NT2/D1 (cell line): ENCODE results near the gene ZDHHC4.
"Not testable (repeated sequence)": the region's sequence is repeated elsewhere in the genome, so short reads cannot be mapped to it uniquely, and the experiment has no call there.

Source experiments
- DNase-seq: peaks from one replicate; pipeline ENCODE4 v3.0.0-alpha.2; 2011; ENCODE audit warnings: low read depth, low spot score
- H3K27me3 ChIP-seq: 2 replicates; pipeline ENCODE4 v1.6.0; 2011; ENCODE audit warnings: mild to moderate bottlenecking; ENCODE audit not compliant: insufficient read length, insufficient read depth
- H3K36me3 ChIP-seq: 2 replicates; pipeline ENCODE4 v1.6.1; 2011; ENCODE audit warnings: mild to moderate bottlenecking, low read length, mixed read lengths; ENCODE audit not compliant: insufficient read depth, insufficient read length
- H3K4me1 ChIP-seq: 2 replicates; pipeline ENCODE4 v1.5.1; 2011; ENCODE audit not compliant: insufficient read depth, insufficient read length
- H3K4me3 ChIP-seq: 2 replicates; pipeline ENCODE4 v1.5.1; 2011; ENCODE audit warnings: low read depth; ENCODE audit not compliant: insufficient read length
- H3K9ac ChIP-seq: 2 replicates; pipeline ENCODE4 v1.6.0; 2011; ENCODE audit warnings: low read depth; ENCODE audit not compliant: insufficient read length
- H3K9me3 ChIP-seq: 2 replicates; pipeline ENCODE4 v1.5.1; 2011; ENCODE audit warnings: mild to moderate bottlenecking, low read length; ENCODE audit not compliant: insufficient read depth
- SUZ12 ChIP-seq: IDR thresholded peaks from 2 replicates; pipeline ENCODE4 v1.6.1; 2011; ENCODE audit not compliant: insufficient read length, insufficient read depth; ENCODE audit errors: extremely low read depth
- YY1 ChIP-seq: IDR thresholded peaks from 2 replicates; pipeline ENCODE4 v1.6.1; 2011; ENCODE audit not compliant: insufficient read length, insufficient read depth
- ZNF274 ChIP-seq: IDR thresholded peaks from 2 replicates; pipeline ENCODE4 v1.6.1; 2011; ENCODE audit warnings: mild to moderate bottlenecking, low read depth, low read length

The ZDHHC4 gene

GRCh38 chr7:6634021-6634420 lies 56.8 kb downstream of the ZDHHC4 start:
- peaks cover 10% of the 10 kb centered on the region for H3K4me1 ChIP-seq
- peaks cover 6% of the 10 kb centered on the region for H3K36me3 ChIP-seq
- no peaks in the 10 kb centered on the region for H3K9me3 ChIP-seq
- H3K4me3 ChIP-seq = no peak overlapping the region
- no peak overlapping the region for H3K9ac ChIP-seq
- no peaks in the 10 kb centered on the region for H3K27me3 ChIP-seq
- DNase-seq = no peak
- no peak for TF ChIP-seq SUZ12

- H3K4me1 ChIP-seq, H3K4me3 ChIP-seq, H3K9ac ChIP-seq, H3K27me3 ChIP-seq, DNase-seq, H3K9me3 ChIP-seq: not testable (repeated sequence)
- H3K36me3 ChIP-seq = peaks cover 16% of the 10 kb centered on the region
Measured at GRCh38 chr7:6634971-6635370, 57.7 kb downstream of the ZDHHC4 start.

- Histone ChIP-seq H3K27me3 (no peaks in the 10 kb centered on the region), H3K9ac (peak within 1 kb of the TSS; percentile 80), H3K4me1 (peaks cover 9% of the 10 kb centered on the region), H3K9me3 (0 out of 2 replicates have a peak, but pooled peaks cover 4% of the 10 kb centered on the region), H3K36me3 (peaks cover 35% of the 10 kb centered on the region), H3K4me3 (peak within 1 kb of the TSS; percentile 73)
- no peak for DNase-seq
- TF ChIP-seq ZNF274 = no peak
- TF ChIP-seq YY1 = no peak
- TF ChIP-seq SUZ12 = no peak
Measured at GRCh38 chr7:6636741-6637543, 59.7 kb downstream of the ZDHHC4 start, which contains the start of gene ZNF316. Gene ZNF316, plus strand, starts transcription at chr7:6637318. Its CDS starts 5,092 bp downstream, at chr7:6642410.

- TF ChIP-seq ZNF274 (no peak), SUZ12 (no peak), YY1 (no peak)
- H3K4me3 ChIP-seq = peak overlapping the region; percentile 73
- H3K9ac ChIP-seq = peak overlapping the region; percentile 66
- H3K4me1 ChIP-seq = peaks cover 8% of the 10 kb centered on the region
- no peak for DNase-seq
- H3K27me3 ChIP-seq = no peaks in the 10 kb centered on the region
- 0 out of 2 replicates have a peak, but pooled peaks cover 4% of the 10 kb centered on the region for H3K9me3 ChIP-seq
- peaks cover 42% of the 10 kb centered on the region for H3K36me3 ChIP-seq
Measured at GRCh38 chr7:6637544-6638229, 60.4 kb downstream of the ZDHHC4 start.
